Measurements from ENCODE around the gene ANKRD29.

Gene ANKRD29

GRCh38 chr18:23612434-23613090 is 50.1 kb downstream of the ANKRD29 start:
- no peak for DNase-seq

- DNase-seq = no peak
Observed at GRCh38 chr18:23609390-23610023, 53.2 kb downstream of the ANKRD29 start.

- DNase-seq = no peak
Observed at GRCh38 chr18:23608211-23608610, 54.5 kb downstream of the ANKRD29 start.

GRCh38 chr18:23605941-23606340 is 56.8 kb downstream of the ANKRD29 start:
- DNase-seq = no peak

- no peak for DNase-seq
Observed at GRCh38 chr18:23599809-23600208, 62.9 kb downstream of the ANKRD29 start.

GRCh38 chr18:23596183-23596582 is 66.5 kb downstream of the ANKRD29 start:
- no peak for DNase-seq

- DNase-seq = no peak
Observed at GRCh38 chr18:23595591-23595990, 67.1 kb downstream of the ANKRD29 start.

- DNase-seq = no peak
Observed at GRCh38 chr18:23593720-23594119, 69.0 kb downstream of the ANKRD29 start.

- no peak for DNase-seq
Observed at GRCh38 chr18:23592911-23593310, 69.8 kb downstream of the ANKRD29 start.

GRCh38 chr18:23591011-23591410 is 71.7 kb downstream of the ANKRD29 start:
- DNase-seq = no peak

- no peak for DNase-seq
Observed at GRCh38 chr18:23588836-23589560, 73.7 kb downstream of the ANKRD29 start.

- no peak for DNase-seq
Observed at GRCh38 chr18:23587220-23587642, 75.5 kb downstream of the ANKRD29 start.

- peak; percentile 89 for DNase-seq
Observed at GRCh38 chr18:23586249-23587196, 76.2 kb downstream of the ANKRD29 start, which contains the start of gene NPC1. Gene NPC1 (minus strand): TSS chr18:23586506. CDS start chr18:23586343, 163 bp downstream.

GRCh38 chr18:23585897-23586248 is 76.8 kb downstream of the ANKRD29 start:
- no peak for DNase-seq

GRCh38 chr18:23585007-23585871 is 77.5 kb downstream of the ANKRD29 start:
- DNase-seq = no peak

GRCh38 chr18:23584019-23584983 is 78.4 kb downstream of the ANKRD29 start:
- DNase-seq = no peak

- no peak for DNase-seq
Observed at GRCh38 chr18:23583071-23583865, 79.4 kb downstream of the ANKRD29 start.

- DNase-seq = no peak
Observed at GRCh38 chr18:23580677-23581367, 81.9 kb downstream of the ANKRD29 start.
